ENCODE measurements around the gene ZNF70.

Gene ZNF70

GRCh38 chr22:23750714-23751440, at the start of gene ZNF70:
ZNF70 (minus strand) TSS chr22:23751112; CDS start chr22:23745140, 5,972 bp downstream.
- DNase-seq (ENCODE audit: low read depth, low spot score): peak; percentile 75

- DNase-seq (ENCODE audit: low read depth, low spot score): no peak
Observed at GRCh38 chr22:23796461-23796860, 45.5 kb upstream of the ZNF70 start.

GRCh38 chr22:23793326-23793725, 42.4 kb upstream of the ZNF70 start:
- no peak for DNase-seq (ENCODE audit: low read depth, low spot score)

GRCh38 chr22:23791738-23792645, 41.1 kb upstream of the ZNF70 start:
- DNase-seq (ENCODE audit: low read depth, low spot score): no peak

GRCh38 chr22:23790819-23791737, 40.2 kb upstream of the ZNF70 start:
- DNase-seq (ENCODE audit: low read depth, low spot score): no peak

GRCh38 chr22:23789638-23790037, 38.7 kb upstream of the ZNF70 start:
- no peak for DNase-seq (ENCODE audit: low read depth, low spot score)

- DNase-seq (ENCODE audit: low read depth, low spot score): no peak
Observed at GRCh38 chr22:23789121-23789520, 38.2 kb upstream of the ZNF70 start.

- DNase-seq (ENCODE audit: low read depth, low spot score): no peak
Observed at GRCh38 chr22:23787910-23788309, 37.0 kb upstream of the ZNF70 start.

- no peak for DNase-seq (ENCODE audit: low read depth, low spot score)
Observed at GRCh38 chr22:23787600-23787896, 36.6 kb upstream of the ZNF70 start.

GRCh38 chr22:23786752-23787599, 36.1 kb upstream of the ZNF70 start, which contains the start of gene SMARCB1:
SMARCB1 (plus strand) TSS chr22:23786966; CDS start chr22:23787170, 204 bp downstream.
- DNase-seq (ENCODE audit: low read depth, low spot score): peak; percentile 72

- DNase-seq (ENCODE audit: low read depth, low spot score): no peak
Observed at GRCh38 chr22:23786261-23786710, 35.4 kb upstream of the ZNF70 start.

- no peak for DNase-seq (ENCODE audit: low read depth, low spot score)
Observed at GRCh38 chr22:23784215-23784732, 33.4 kb upstream of the ZNF70 start.

- DNase-seq (ENCODE audit: low read depth, low spot score): no peak
Observed at GRCh38 chr22:23783265-23784150, 32.6 kb upstream of the ZNF70 start.

- DNase-seq (ENCODE audit: low read depth, low spot score): no peak
Observed at GRCh38 chr22:23782703-23783102, 31.8 kb upstream of the ZNF70 start.

GRCh38 chr22:23782252-23782651, 31.3 kb upstream of the ZNF70 start:
- no peak for DNase-seq (ENCODE audit: low read depth, low spot score)

- no peak for DNase-seq (ENCODE audit: low read depth, low spot score)
Observed at GRCh38 chr22:23781511-23782183, 30.7 kb upstream of the ZNF70 start.

GRCh38 chr22:23781065-23781464, 30.2 kb upstream of the ZNF70 start:
- DNase-seq (ENCODE audit: low read depth, low spot score): no peak

- DNase-seq (ENCODE audit: low read depth, low spot score): no peak
Observed at GRCh38 chr22:23780146-23780748, 29.3 kb upstream of the ZNF70 start.
